CD4-positive, alpha-beta T cell treated with Interleukin-4 for 1 hour (primary cell): ENCODE results near the gene DMBX1.

Experiments used
- DNase-seq, 2 donors: peaks; one replicate each; pipeline ENCODE4 v3.0.0-alpha.2; 2020 to 2022

DMBX1 gene

GRCh38 chr1:46508757-46509156 is 19.1 kb downstream of the DMBX1 start:
- no peak for DNase-seq

GRCh38 chr1:46510341-46510997 is 20.8 kb downstream of the DMBX1 start:
- DNase-seq: no peak

GRCh38 chr1:46510998-46511365 is 21.3 kb downstream of the DMBX1 start:
- no peak for DNase-seq

GRCh38 chr1:46512135-46512791 is 22.6 kb downstream of the DMBX1 start:
- DNase-seq: no peak

- no peak for DNase-seq
These were observed 23.2 kb downstream of the DMBX1 start for GRCh38 chr1:46512792-46513190.

GRCh38 chr1:46513536-46513935 is 23.9 kb downstream of the DMBX1 start:
- DNase-seq: no peak

- DNase-seq: no peak
These were observed 25.9 kb downstream of the DMBX1 start for GRCh38 chr1:46515576-46515975.

GRCh38 chr1:46516200-46516950 is 26.7 kb downstream of the DMBX1 start:
- no peak for DNase-seq

GRCh38 chr1:46517010-46517600 is 27.5 kb downstream of the DMBX1 start:
- no peak for DNase-seq

- no peak for DNase-seq
These were observed 28.4 kb downstream of the DMBX1 start for GRCh38 chr1:46517932-46518498.

- no peak for DNase-seq
These were observed 29.6 kb downstream of the DMBX1 start for GRCh38 chr1:46519209-46519608.

- no peak for DNase-seq
These were observed 30.7 kb downstream of the DMBX1 start for GRCh38 chr1:46520063-46520911.

- DNase-seq: no peak
These were observed 31.8 kb downstream of the DMBX1 start for GRCh38 chr1:46521414-46521813.

GRCh38 chr1:46522184-46522968 is 32.7 kb downstream of the DMBX1 start:
- no peak for DNase-seq

GRCh38 chr1:46522969-46523320 is 33.3 kb downstream of the DMBX1 start:
- DNase-seq: no peak

- DNase-seq: no peak
These were observed 34.1 kb downstream of the DMBX1 start for GRCh38 chr1:46523496-46524353.

- DNase-seq: no peak
These were observed 35.2 kb downstream of the DMBX1 start for GRCh38 chr1:46524843-46525242.

- no peak for DNase-seq
These were observed 35.8 kb downstream of the DMBX1 start for GRCh38 chr1:46525253-46525983.

GRCh38 chr1:46526013-46526690 is 36.5 kb downstream of the DMBX1 start:
- DNase-seq: no peak
